Thoracic aorta (tissue), 2 donors: ENCODE data around the gene SSTR3. TPM values are rescaled to one million over a fixed set of nuclear protein-coding genes. Genes with fewer than 3 reads are reported as not detected.
A peak's percentile ranks its signal among the peaks of the same experiment; 100 is the strongest.

ENCODE experiments used
- ATAC-seq: fragments of 150-250 bp; one replicate; pipeline ENCODE4 v1.8.0; 2017; ENCODE audit warnings: low read depth; ENCODE audit not compliant: insufficient number of reproducible peaks, low FRiP score
- DNase-seq: peaks from one replicate; pipeline ENCODE4 v3.0.0-alpha.2; 2020; ENCODE audit warnings: low spot score
- H3K27ac ChIP-seq, 2 donors: fragments of 200-600 bp; sonication (generic); 1 replicate in 1 of 2; 2 replicates in 1 of 2; pipeline ENCODE4 v1.5.1; 2016; ENCODE audit warnings: mild to moderate bottlenecking in 2 of 2, moderate library complexity in 2 of 2
- H3K27me3 ChIP-seq: fragments of 200-600 bp; sonication (generic); replicated peaks from 2 replicates; pipeline ENCODE4 v1.6.0; 2016; ENCODE audit warnings: mild to moderate bottlenecking; ENCODE audit not compliant: insufficient read depth
- H3K36me3 ChIP-seq: fragments of 200-600 bp; sonication (generic); one replicate; pipeline ENCODE4 v1.5.1; 2016
- H3K4me1 ChIP-seq, 2 donors: fragments of 200-600 bp; sonication (generic); 1 replicate in 1 of 2; 2 replicates in 1 of 2; pipeline versions ENCODE4 v1.5.1 to v1.6.0; 2016; ENCODE audit warnings: low read depth in 2 of 2, mild to moderate bottlenecking in 1 of 2; ENCODE audit not compliant: control insufficient read depth in 1 of 2
- H3K4me3 ChIP-seq: fragments of 200-600 bp; sonication (generic); 2 replicates; pipeline ENCODE4 v1.5.1; 2016; ENCODE audit warnings: mild to moderate bottlenecking
- H3K9me3 ChIP-seq: fragments of 200-600 bp; sonication (generic); 2 replicates; pipeline ENCODE4 v1.5.1; 2016
- total RNA-seq, 2 donors: library from RNA; depleted of rRNA; stranded (reverse); fragments of >200 nt; gene quantifications; one replicate each; pipeline versions ENCODE4 v1.1.0 to v1.2.3, GENCODE V29; 2016
- TF ChIP-seq, protein P1 (sequence below): fragments of 200-600 bp; sonication (generic); IDR thresholded peaks from one replicate; pipeline ENCODE4 v1.5.1; 2019; ENCODE audit warnings: antibody characterized with exemption

The SSTR3 gene
- total RNA-seq: not detected

GRCh38 chr22:37212174-37212906, at the start of gene SSTR3:
SSTR3 (minus strand) TSS chr22:37212477; CDS start chr22:37207803, 4,674 bp downstream.
- Histone ChIP-seq H3K4me3 (no peak within 1 kb of the TSS), H3K27ac (no peak within 1 kb of the TSS), H3K27me3 (no peaks in the 10 kb centered on the region), H3K4me1 (no peaks in the 10 kb centered on the region), H3K36me3 (no peaks in the 10 kb centered on the region), H3K9me3 (no peaks in the 10 kb centered on the region)
- ATAC-seq: no peak
- TF ChIP-seq, protein P1, sequence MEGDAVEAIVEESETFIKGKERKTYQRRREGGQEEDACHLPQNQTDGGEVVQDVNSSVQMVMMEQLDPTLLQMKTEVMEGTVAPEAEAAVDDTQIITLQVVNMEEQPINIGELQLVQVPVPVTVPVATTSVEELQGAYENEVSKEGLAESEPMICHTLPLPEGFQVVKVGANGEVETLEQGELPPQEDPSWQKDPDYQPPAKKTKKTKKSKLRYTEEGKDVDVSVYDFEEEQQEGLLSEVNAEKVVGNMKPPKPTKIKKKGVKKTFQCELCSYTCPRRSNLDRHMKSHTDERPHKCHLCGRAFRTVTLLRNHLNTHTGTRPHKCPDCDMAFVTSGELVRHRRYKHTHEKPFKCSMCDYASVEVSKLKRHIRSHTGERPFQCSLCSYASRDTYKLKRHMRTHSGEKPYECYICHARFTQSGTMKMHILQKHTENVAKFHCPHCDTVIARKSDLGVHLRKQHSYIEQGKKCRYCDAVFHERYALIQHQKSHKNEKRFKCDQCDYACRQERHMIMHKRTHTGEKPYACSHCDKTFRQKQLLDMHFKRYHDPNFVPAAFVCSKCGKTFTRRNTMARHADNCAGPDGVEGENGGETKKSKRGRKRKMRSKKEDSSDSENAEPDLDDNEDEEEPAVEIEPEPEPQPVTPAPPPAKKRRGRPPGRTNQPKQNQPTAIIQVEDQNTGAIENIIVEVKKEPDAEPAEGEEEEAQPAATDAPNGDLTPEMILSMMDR: no peak
- DNase-seq: no peak

- no peaks in the 10 kb centered on the region for H3K36me3 ChIP-seq
- no peak for ATAC-seq
- no peak for DNase-seq
- TF ChIP-seq, protein P1: peak; percentile 73
- no peak overlapping the region for H3K4me3 ChIP-seq
- peaks cover 8% of the 10 kb centered on the region for H3K27me3 ChIP-seq
- H3K27ac ChIP-seq: no peak overlapping the region
- H3K4me1 ChIP-seq: no peaks in the 10 kb centered on the region
- H3K9me3 ChIP-seq: peaks cover 10% of the 10 kb centered on the region
Observed at GRCh38 chr22:37260901-37261336, 48.6 kb upstream of the SSTR3 start.

DNA sequence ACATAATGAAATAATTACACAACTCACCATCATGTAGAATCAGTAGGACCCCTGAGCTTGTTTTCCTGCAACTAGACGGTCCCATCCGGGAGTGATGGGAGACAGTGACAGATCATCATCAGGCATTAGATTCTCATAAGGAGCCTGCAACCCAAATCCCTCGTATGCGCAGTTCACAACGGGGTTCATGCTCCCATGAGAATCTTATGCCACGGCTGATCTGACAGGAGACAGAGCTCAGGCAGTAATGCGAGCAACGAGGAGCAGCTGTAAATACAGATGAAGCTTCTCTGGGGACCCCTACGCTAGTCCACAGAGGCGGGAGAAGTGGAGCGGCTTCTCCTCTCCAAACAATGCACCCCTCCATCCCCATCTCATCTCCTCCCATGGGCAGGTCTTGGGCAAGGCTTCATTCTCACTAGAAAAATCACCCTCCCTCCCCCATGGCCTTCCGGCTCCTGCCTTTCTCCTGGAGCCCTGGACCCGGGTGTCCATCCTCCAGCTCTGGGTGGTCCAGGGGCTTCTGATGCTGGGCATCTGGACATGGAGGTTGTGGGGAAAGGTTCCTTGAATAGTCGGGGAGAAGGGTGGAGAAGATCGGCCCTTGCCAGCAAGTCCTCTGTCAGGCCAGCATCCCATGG, 48.0 kb upstream of the SSTR3 start:
- Histone ChIP-seq H3K9me3 (peaks cover 10% of the 10 kb centered on the region), H3K27me3 (peaks cover 8% of the 10 kb centered on the region), H3K27ac (no peak overlapping the region), H3K4me1 (no peaks in the 10 kb centered on the region), H3K36me3 (no peaks in the 10 kb centered on the region), H3K4me3 (no peak overlapping the region)
- no peak for ATAC-seq
- TF ChIP-seq, protein P1: no peak
- no peak for DNase-seq

DNA sequence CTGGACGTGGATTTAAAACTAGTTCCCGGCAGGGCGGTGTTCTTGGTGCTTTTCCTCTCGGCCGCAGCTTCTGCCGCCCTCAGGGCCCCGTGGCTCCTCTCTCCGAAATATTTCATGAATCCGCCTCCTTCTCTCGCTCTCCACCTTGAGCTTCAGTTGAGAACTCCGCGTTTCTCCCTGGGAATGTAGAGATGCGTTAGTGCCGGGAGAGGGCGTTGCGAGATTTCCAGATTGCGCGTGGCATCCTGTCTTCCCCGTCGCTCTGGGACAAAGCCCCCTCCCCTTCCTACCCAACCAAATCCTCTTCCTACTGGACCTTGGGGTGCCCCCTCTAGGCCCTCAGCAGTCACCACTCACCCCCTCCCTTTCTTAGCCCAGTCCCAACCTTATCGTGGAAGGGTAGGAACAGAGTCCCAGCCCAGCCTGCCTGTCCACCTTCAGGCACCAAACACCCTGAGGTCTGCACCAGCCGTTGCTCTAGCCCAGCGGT, 47.3 kb upstream of the SSTR3 start:
- Histone ChIP-seq H3K36me3 (no peaks in the 10 kb centered on the region), H3K27ac (no peak overlapping the region), H3K4me1 (no peaks in the 10 kb centered on the region), H3K4me3 (no peak overlapping the region), H3K9me3 (peaks cover 9% of the 10 kb centered on the region), H3K27me3 (peaks cover 8% of the 10 kb centered on the region)
- DNase-seq: no peak
- ATAC-seq: no peak
- TF ChIP-seq, protein P1: no peak

GRCh38 chr22:37258753-37259401, 46.6 kb upstream of the SSTR3 start:
- TF ChIP-seq, protein P1: no peak
- no peak overlapping the region for H3K27ac ChIP-seq
- DNase-seq (no peak), ATAC-seq (no peak)
- H3K36me3 ChIP-seq: no peaks in the 10 kb centered on the region
- peaks cover 2% of the 10 kb centered on the region for H3K9me3 ChIP-seq
- H3K4me3 ChIP-seq: no peak overlapping the region
- H3K4me1 ChIP-seq: no peaks in the 10 kb centered on the region
- H3K27me3 ChIP-seq: peaks cover 8% of the 10 kb centered on the region
